Measurements from ENCODE around the gene ZBTB7C.
A peak's percentile ranks its signal among the peaks of the same experiment; 100 is the strongest.

The ZBTB7C gene

GRCh38 chr18:48200631-48201336, 208.4 kb downstream of the ZBTB7C start:
- H3K4me3 ChIP-seq (replicated peaks; ENCODE audit: low read depth, low read length) = no peak overlapping the region
- DNase-seq (ENCODE audit: low read depth) = no peak
- TF ChIP-seq, protein P1, sequence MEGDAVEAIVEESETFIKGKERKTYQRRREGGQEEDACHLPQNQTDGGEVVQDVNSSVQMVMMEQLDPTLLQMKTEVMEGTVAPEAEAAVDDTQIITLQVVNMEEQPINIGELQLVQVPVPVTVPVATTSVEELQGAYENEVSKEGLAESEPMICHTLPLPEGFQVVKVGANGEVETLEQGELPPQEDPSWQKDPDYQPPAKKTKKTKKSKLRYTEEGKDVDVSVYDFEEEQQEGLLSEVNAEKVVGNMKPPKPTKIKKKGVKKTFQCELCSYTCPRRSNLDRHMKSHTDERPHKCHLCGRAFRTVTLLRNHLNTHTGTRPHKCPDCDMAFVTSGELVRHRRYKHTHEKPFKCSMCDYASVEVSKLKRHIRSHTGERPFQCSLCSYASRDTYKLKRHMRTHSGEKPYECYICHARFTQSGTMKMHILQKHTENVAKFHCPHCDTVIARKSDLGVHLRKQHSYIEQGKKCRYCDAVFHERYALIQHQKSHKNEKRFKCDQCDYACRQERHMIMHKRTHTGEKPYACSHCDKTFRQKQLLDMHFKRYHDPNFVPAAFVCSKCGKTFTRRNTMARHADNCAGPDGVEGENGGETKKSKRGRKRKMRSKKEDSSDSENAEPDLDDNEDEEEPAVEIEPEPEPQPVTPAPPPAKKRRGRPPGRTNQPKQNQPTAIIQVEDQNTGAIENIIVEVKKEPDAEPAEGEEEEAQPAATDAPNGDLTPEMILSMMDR (IDR thresholded peaks at IDR 0.05; ENCODE audit: low read length, missing control alignments) = no peak

DNA sequence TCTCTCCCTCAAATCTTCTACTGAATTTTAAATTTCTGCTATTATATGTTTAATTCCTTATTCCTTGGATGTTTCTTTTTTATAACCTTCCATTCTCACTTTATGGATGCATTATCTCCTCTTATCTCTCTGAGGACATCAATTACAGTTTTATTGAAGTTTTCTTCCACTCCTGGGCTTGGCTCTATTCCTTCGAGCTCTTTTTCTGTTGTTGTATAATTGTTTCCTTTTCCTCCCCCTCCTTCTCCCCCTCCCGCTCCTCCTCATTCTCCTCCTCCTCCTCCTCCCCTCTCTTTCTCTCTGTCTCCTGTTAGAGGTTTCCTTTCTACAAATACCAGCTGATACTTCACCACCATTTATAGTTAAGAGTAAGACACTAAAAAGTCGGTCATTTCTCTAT, 209.8 kb downstream of the ZBTB7C start:
- TF ChIP-seq, protein P1 (IDR thresholded peaks at IDR 0.05; ENCODE audit: low read length, missing control alignments) = no peak
- H3K4me3 ChIP-seq (replicated peaks; ENCODE audit: low read depth, low read length) = no peak overlapping the region
- DNase-seq (ENCODE audit: low read depth) = no peak

GRCh38 chr18:48197819-48198218, 211.4 kb downstream of the ZBTB7C start:
- TF ChIP-seq, protein P1 (IDR thresholded peaks at IDR 0.05; ENCODE audit: low read length, missing control alignments) = no peak
- no peak overlapping the region for H3K4me3 ChIP-seq (replicated peaks; ENCODE audit: low read depth, low read length)
- DNase-seq (ENCODE audit: low read depth) = peak; percentile 35

DNA sequence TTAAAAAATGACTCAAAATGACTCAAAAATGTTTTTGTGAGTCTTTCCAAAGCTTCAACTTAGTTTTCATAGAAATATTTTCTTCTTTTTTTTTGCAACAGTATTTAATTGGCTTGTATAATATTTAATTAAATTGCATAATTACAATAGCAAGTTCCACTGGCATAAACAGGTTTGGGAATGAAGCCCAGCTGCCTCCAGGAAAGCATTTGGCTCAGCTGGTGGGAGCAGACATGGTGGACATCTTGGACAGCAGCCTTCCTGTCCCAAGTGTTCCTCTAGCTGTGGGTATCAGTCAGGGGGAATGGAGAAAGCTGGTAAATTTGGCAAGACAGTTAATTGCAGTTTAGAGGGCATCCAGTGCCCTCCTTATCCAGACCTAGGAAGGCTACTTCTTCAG, 213.4 kb downstream of the ZBTB7C start:
- TF ChIP-seq, protein P1 (IDR thresholded peaks at IDR 0.05; ENCODE audit: low read length, missing control alignments) = no peak
- H3K4me3 ChIP-seq (replicated peaks; ENCODE audit: low read depth, low read length) = no peak overlapping the region
- DNase-seq (ENCODE audit: low read depth) = no peak

DNA sequence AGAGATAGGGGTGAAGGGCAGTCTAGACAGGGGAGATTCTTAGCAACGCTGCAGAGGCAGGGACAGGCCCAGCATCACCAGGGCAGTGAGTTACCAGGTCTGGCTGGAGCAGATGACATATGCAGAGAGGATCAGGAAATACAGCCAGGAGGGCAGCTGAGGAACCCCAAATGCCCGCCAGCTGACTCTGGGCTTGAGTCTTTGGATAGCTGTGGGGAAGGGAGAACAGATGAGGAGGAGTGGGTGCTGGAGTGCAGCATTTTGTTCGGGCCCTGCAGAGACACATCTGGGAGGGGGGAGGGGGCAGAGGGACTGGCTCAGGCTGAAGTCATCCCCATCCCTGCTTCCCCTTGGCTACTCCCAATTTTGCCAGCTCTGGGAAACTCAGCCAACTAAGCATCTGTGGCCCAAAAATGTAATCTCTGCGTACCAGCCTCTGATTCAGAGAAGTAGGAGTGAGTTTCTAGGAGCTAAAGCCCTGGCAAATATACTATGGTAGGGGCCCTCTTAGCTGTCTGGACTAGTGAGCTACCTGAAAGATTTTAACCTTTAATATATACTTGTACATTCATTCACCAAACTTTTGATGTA, 214.5 kb downstream of the ZBTB7C start:
- no peak overlapping the region for H3K4me3 ChIP-seq (replicated peaks; ENCODE audit: low read depth, low read length)
- DNase-seq (ENCODE audit: low read depth) = no peak
- TF ChIP-seq, protein P1 (IDR thresholded peaks at IDR 0.05; ENCODE audit: low read length, missing control alignments) = no peak

- TF ChIP-seq, protein P1 (IDR thresholded peaks at IDR 0.05; ENCODE audit: low read length, missing control alignments) = no peak
Observed at GRCh38 chr18:48193521-48194492, 215.4 kb downstream of the ZBTB7C start.

More at GRCh38 chr18:48193521-48194492, 215.4 kb downstream of the ZBTB7C start:
- peak; percentile 20 for DNase-seq (ENCODE audit: low read depth)
- no peak overlapping the region for H3K4me3 ChIP-seq (replicated peaks; ENCODE audit: low read depth, low read length)

All from fibroblast of pulmonary artery (primary cell).